ENCODE results near the gene FAM117B.

FAM117B gene

DNA sequence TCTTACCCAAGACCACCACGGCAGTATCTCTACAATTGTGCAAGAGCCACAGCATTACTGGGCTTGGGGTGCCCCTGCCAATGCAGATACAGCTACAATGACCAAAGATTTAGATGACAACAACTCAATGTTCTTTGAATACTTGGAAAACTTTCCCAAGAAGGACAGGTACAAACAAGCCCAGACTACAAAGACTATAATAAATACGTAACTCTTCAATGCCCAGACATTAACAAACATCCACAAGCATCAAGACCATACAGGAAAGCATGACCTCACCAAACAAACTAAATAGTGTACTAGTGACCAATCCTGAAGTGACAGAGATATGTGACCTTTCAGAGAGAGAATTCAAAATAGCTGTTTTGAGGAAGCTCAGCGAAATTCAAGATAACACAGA is 174.0 kb downstream of the FAM117B start:
- H3K4me3 ChIP-seq (ENCODE audit: low read length), result no peak overlapping the region
- DNase-seq (ENCODE audit: low read depth), result no peak
- TF ChIP-seq, protein P1, sequence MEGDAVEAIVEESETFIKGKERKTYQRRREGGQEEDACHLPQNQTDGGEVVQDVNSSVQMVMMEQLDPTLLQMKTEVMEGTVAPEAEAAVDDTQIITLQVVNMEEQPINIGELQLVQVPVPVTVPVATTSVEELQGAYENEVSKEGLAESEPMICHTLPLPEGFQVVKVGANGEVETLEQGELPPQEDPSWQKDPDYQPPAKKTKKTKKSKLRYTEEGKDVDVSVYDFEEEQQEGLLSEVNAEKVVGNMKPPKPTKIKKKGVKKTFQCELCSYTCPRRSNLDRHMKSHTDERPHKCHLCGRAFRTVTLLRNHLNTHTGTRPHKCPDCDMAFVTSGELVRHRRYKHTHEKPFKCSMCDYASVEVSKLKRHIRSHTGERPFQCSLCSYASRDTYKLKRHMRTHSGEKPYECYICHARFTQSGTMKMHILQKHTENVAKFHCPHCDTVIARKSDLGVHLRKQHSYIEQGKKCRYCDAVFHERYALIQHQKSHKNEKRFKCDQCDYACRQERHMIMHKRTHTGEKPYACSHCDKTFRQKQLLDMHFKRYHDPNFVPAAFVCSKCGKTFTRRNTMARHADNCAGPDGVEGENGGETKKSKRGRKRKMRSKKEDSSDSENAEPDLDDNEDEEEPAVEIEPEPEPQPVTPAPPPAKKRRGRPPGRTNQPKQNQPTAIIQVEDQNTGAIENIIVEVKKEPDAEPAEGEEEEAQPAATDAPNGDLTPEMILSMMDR (conservative IDR thresholded peaks at IDR 0.05; ENCODE audit: low read length), result no peak

DNA sequence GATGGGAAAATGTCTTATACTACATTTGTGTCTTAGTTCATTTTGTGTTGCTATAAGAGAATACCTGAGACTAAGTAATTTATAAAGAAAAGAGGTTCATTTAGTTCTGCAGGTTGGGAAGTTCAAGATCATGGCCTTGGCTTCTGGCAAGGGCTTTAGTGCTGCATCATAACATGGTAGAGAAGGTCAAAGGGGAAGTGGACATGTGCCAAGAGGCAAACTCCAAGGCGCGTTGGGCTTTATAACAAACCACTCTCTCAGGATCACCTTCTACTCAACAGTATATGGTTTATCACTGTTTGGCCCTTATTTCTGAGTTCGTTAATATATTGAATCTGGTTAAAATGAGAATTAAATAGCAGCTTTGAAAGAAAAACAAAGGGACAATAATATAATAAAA is 178.6 kb downstream of the FAM117B start:
- DNase-seq (ENCODE audit: low read depth), result no peak
- TF ChIP-seq, protein P1 (conservative IDR thresholded peaks at IDR 0.05; ENCODE audit: low read length), result no peak
- H3K4me3 ChIP-seq (ENCODE audit: low read length), result no peak overlapping the region

DNA sequence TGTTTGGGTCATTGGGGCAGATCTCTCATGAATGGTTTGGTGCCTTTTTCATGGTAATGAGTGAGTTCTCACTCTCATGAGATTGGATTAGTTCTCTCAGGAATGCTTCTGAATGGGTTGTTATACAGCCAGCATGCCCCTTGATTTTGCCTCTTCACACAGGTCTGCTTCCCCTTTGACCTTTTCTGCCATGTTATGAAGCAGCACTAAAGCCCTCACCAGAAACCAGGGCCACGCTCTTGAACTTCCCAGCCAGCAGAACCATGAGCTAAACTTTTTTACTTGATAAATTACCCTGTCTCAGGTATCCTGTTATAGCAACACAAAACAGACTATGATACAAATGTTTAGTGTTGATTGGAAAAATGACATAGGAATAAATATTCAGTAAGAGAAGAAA is 179.5 kb downstream of the FAM117B start:
- no peak overlapping the region for H3K4me3 ChIP-seq (ENCODE audit: low read length)
- DNase-seq (ENCODE audit: low read depth), result no peak
- TF ChIP-seq, protein P1 (conservative IDR thresholded peaks at IDR 0.05; ENCODE audit: low read length), result no peak

DNA sequence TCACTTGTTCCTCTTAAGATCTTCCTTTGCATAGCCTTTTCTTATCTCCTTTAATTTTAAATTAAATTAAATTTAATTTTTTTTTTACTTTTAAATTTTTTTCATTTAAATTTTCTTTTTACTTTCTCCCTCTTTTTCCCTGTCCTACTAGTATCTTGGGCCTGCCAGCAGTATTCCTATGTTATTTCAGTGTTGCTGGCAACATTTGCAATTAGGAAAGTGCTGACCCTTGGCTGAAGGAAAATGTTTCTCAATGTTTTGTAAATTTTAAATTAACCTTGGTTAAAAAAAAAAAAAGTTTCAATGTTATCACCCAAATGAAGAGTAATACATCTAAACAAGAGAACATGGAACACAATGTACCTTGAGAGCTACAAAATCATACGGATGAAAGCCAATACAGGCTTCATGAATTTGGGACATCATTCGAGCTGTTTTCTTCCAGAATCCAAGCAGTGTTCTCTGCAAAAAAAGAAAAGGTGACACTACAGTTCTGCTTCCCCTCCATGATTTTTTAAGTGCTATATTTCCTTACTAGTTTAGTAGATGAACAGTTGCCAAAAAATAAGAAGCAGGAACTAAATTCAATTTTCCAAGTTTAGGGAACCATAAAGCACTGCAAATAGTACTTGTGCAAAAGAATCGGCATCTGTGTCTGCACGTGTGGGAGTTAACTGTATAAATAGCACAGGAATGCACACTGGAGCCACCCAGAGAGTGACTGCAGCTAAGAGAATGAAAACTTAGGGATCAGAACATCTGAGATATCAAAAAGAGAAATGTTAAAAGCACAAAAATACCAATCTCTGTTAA is 181.0 kb downstream of the FAM117B start:
- H3K4me3 ChIP-seq (ENCODE audit: low read length), result no peak overlapping the region
- peak; percentile 40 for DNase-seq (ENCODE audit: low read depth)
- TF ChIP-seq, protein P1 (conservative IDR thresholded peaks at IDR 0.05; ENCODE audit: low read length), result no peak

DNA sequence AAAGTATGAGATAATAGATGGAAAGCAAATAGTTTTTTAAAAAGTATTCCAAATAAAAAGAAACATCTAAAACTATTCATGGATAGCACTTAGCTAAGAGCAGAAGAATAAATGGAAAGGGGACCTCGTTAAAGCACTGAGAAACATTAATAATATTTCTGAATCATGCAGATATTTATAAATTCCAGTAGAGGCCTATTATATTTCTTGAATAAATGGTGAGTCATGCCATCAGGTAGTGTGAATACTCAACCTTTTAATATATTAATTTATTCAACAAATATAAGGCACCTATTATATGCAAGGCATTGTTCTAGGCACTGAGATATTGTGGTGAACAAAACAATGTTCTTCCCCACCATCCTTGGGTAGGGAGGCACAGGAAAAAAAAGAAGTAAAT is 183.0 kb downstream of the FAM117B start:
- TF ChIP-seq, protein P1 (conservative IDR thresholded peaks at IDR 0.05; ENCODE audit: low read length), result no peak
- no peak for DNase-seq (ENCODE audit: low read depth)
- no peak overlapping the region for H3K4me3 ChIP-seq (ENCODE audit: low read length)

DNA sequence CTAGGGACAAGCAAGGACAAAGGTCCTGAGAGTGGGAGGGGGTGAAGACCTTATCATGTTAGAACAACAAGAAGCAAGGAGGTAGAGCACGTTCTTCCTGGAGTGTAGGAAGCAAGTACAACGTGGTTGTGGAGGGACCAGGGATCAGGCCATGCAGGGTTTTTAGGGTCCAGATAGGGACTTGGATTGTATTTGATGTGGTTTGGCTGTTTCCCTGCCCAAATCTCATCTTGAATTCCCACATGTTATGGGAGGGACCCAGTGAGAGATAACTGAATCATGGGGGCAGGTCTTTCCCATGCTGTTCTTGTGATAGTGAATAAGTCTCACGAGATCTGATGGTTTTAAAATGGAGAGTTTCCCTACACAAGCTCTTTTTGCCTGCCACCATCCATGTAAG is 183.6 kb downstream of the FAM117B start:
- TF ChIP-seq, protein P1 (conservative IDR thresholded peaks at IDR 0.05; ENCODE audit: low read length), result no peak
- H3K4me3 ChIP-seq (ENCODE audit: low read length), result no peak overlapping the region
- no peak for DNase-seq (ENCODE audit: low read depth)

All from AG10803 (cell line).